ENCODE results near the gene CMSS1. TPM values are rescaled to one million over a fixed set of nuclear protein-coding genes. Genes with fewer than 3 reads are reported as not detected.

The CMSS1 gene
- total RNA-seq, 1 experiment from 2014 or later, result 64.1 TPM

GRCh38 chr3:99965681-99966408, 148.2 kb downstream of the CMSS1 start (continued):
- no peak for TF ChIP-seq ELF1 (IDR thresholded peaks at IDR 0.05; ENCODE audit: borderline replicate concordance, low read depth)
- TF ChIP-seq EZH2 (IDR thresholded peaks at IDR 0.05), result no peak
- TF ChIP-seq JUND (IDR thresholded peaks at IDR 0.05), result no peak
- no peak for TF ChIP-seq POLR2A (IDR thresholded peaks at IDR 0.05; ENCODE audit: borderline replicate concordance, extremely low read depth, insufficient read depth, insufficient read length)
- TF ChIP-seq RAD21 (IDR thresholded peaks at IDR 0.05; ENCODE audit: low read depth), result no peak
- no peak for TF ChIP-seq POLR2AphosphoS5 (IDR thresholded peaks at IDR 0.05; ENCODE audit: low read depth, low read length)
- TF ChIP-seq CEBPB (IDR thresholded peaks at IDR 0.05; ENCODE audit: low read depth), result no peak
- no peak for TF ChIP-seq MAX (IDR thresholded peaks at IDR 0.05)

GRCh38 chr3:99966662-99967416, 149.2 kb downstream of the CMSS1 start:
- no peak overlapping the region for H3K27ac ChIP-seq (ENCODE audit: low read depth, low read length)
- POLR2A ChIA-PET, result no interaction called here
- no peak for ATAC-seq
- RAD21 ChIA-PET (ENCODE audit: low non-redundant PET in 1 of 2, low total read pairs in 2 of 2, uncharacterized antibody in 2 of 2, unreplicated experiment in 2 of 2), result no interaction called here
- intact Hi-C loops (cut with micrococcal nuclease), result no loop called here
- H3K36me3 ChIP-seq (ENCODE audit: control insufficient read depth in 1 of 2, insufficient read depth in 2 of 2, low read length in 2 of 2), result no peaks in the 10 kb centered on the region
- H3K79me2 ChIP-seq (ENCODE audit: insufficient read depth, low read length), result no peaks in the 10 kb centered on the region
- CTCF ChIA-PET, result no interaction called here
- no peak overlapping the region for H3K4me3 ChIP-seq (replicated peaks in 1 of 2; ENCODE audit: low read depth in 1 of 2, low read length in 2 of 2)
- H3K4me1 ChIP-seq (ENCODE audit: control insufficient read depth in 1 of 2, insufficient read depth in 2 of 2, low read length in 2 of 2), result no peaks in the 10 kb centered on the region
- H3K9ac ChIP-seq (ENCODE audit: low read length), result no peak overlapping the region
- BruUV-seq (replicated peaks), result no TSS peak
- no peak for DNase-seq (ENCODE audit: low read depth, low spot score)
- H3K9me2 ChIP-seq (ENCODE audit: insufficient read depth), result no peaks in the 10 kb centered on the region
- H3K4me2 ChIP-seq (ENCODE audit: low read length), result no peak overlapping the region
- H3K9me3 ChIP-seq (ENCODE audit: control insufficient read depth in 1 of 2, insufficient read depth in 1 of 2, low read depth in 1 of 2, low read length in 2 of 2), result no peaks in the 10 kb centered on the region
- no peak overlapping the region for H2AFZ ChIP-seq (ENCODE audit: low read depth, low read length, poor library complexity, severe bottlenecking)
- H3K27me3 ChIP-seq (ENCODE audit: insufficient read depth, low read length), result no peaks in the 10 kb centered on the region
- H4K20me1 ChIP-seq (ENCODE audit: insufficient read depth), result no peaks in the 10 kb centered on the region
- TF ChIP-seq ATF3 (IDR thresholded peaks at IDR 0.05), result no peak
- TF ChIP-seq CTCF (IDR thresholded peaks at IDR 0.05 in 2 of 3, conservative IDR thresholded peaks at IDR 0.05 in 1 of 3; ENCODE audit: borderline replicate concordance in 1 of 3, insufficient read depth in 1 of 3, low read depth in 2 of 3, low read length in 2 of 3), result no peak
- TF ChIP-seq EGR1 (IDR thresholded peaks at IDR 0.05; ENCODE audit: low read depth), result no peak
- no peak for TF ChIP-seq ZFX (IDR thresholded peaks at IDR 0.05)
- no peak for TF ChIP-seq EZH2phosphoT487 (IDR thresholded peaks at IDR 0.05; ENCODE audit: borderline replicate concordance)
- no peak for TF ChIP-seq ZNF274 (IDR thresholded peaks at IDR 0.05; ENCODE audit: low read depth, low read length)
- TF ChIP-seq SIN3A (IDR thresholded peaks at IDR 0.05; ENCODE audit: low read depth), result no peak
- no peak for TF ChIP-seq ELF1 (IDR thresholded peaks at IDR 0.05; ENCODE audit: borderline replicate concordance, low read depth)
- TF ChIP-seq POLR2AphosphoS5 (IDR thresholded peaks at IDR 0.05; ENCODE audit: low read depth, low read length), result no peak
- no peak for TF ChIP-seq REST (IDR thresholded peaks at IDR 0.05; ENCODE audit: low read depth)
- TF ChIP-seq TCF7L2 (IDR thresholded peaks at IDR 0.05; ENCODE audit: borderline replicate concordance, extremely low read depth, insufficient read depth, insufficient read length), result no peak
- no peak for TF ChIP-seq CEBPB (IDR thresholded peaks at IDR 0.05; ENCODE audit: low read depth)
